Measurements from ENCODE around the gene JAK1. TPM values are rescaled to one million over a fixed set of nuclear protein-coding genes. Genes with fewer than 3 reads are reported as not detected.

JAK1 gene
- total and polyA plus RNA-seq, 2 experiments from 2014 or later: 90.8 to 124 TPM

GRCh38 chr1:64839261-64839660 lies 127.1 kb downstream of the JAK1 start:
- whole genome bisulfite sequencing, 2 experiments (ENCODE audit: low coverage in 1 of 2, low lambda C conversion rate in 2 of 2, missing lambda C conversion rate in 2 of 2): 93 to 96% methylated on average over 5 of the region's 5 CpGs

GRCh38 chr1:64838486-64838885 lies 127.9 kb downstream of the JAK1 start:
- H3K4me2 ChIP-seq (ENCODE audit: unreplicated experiment): no peak overlapping the region
- H3K4me1 ChIP-seq (ENCODE audit: insufficient read depth): peaks cover 20% of the 10 kb centered on the region

More at GRCh38 chr1:64839261-64839660, 127.1 kb downstream of the JAK1 start:
- Histone ChIP-seq H3K27ac (no peak overlapping the region), H3K79me2 (ENCODE audit: insufficient read depth) (no peaks in the 10 kb centered on the region), H3K4me1 (ENCODE audit: insufficient read depth) (peaks cover 17% of the 10 kb centered on the region), H3K9ac (no peak overlapping the region), H4K20me1 (ENCODE audit: insufficient read depth) (no peaks in the 10 kb centered on the region), H3K9me2 (ENCODE audit: insufficient read depth) (no peaks in the 10 kb centered on the region), H3F3A (ENCODE audit: insufficient read depth) (peaks cover 20% of the 10 kb centered on the region), H3K9me3 (ENCODE audit: low read depth) (no peaks in the 10 kb centered on the region), H3K36me3 (ENCODE audit: low read depth) (peaks cover 66% of the 10 kb centered on the region), H3K4me2 (ENCODE audit: unreplicated experiment) (no peak overlapping the region), H3K4me3 (no peak overlapping the region), H3K27me3 (replicated peaks; ENCODE audit: insufficient read depth) (no peaks in the 10 kb centered on the region), H2AFZ (no peak overlapping the region)
- no peak for DNase-seq
- in situ Hi-C loops (cut with MboI): no loop called here
- no peak for TF ChIP-seq EZH2phosphoT487 (IDR thresholded peaks at IDR 0.05; ENCODE audit: insufficient read depth, low read depth)
- TF ChIP-seq EZH2 (IDR thresholded peaks at IDR 0.05; ENCODE audit: insufficient read depth, poor library complexity, severe bottlenecking): no peak

GRCh38 chr1:64836802-64837201 lies 129.5 kb downstream of the JAK1 start:
- Histone ChIP-seq H3F3A (ENCODE audit: insufficient read depth) (peaks cover 20% of the 10 kb centered on the region), H3K4me2 (ENCODE audit: unreplicated experiment) (no peak overlapping the region), H3K27ac (no peak overlapping the region), H3K27me3 (replicated peaks; ENCODE audit: insufficient read depth) (no peaks in the 10 kb centered on the region), H3K4me1 (ENCODE audit: insufficient read depth) (peaks cover 16% of the 10 kb centered on the region), H3K36me3 (ENCODE audit: low read depth) (peaks cover 74% of the 10 kb centered on the region), H3K4me3 (no peak overlapping the region), H3K9me2 (ENCODE audit: insufficient read depth) (no peaks in the 10 kb centered on the region), H3K9me3 (ENCODE audit: low read depth) (no peaks in the 10 kb centered on the region), H4K20me1 (ENCODE audit: insufficient read depth) (no peaks in the 10 kb centered on the region), H3K9ac (no peak overlapping the region), H3K79me2 (ENCODE audit: insufficient read depth) (no peaks in the 10 kb centered on the region), H2AFZ (no peak overlapping the region)
- TF ChIP-seq EZH2 (IDR thresholded peaks at IDR 0.05; ENCODE audit: insufficient read depth, poor library complexity, severe bottlenecking) (no peak), EZH2phosphoT487 (IDR thresholded peaks at IDR 0.05; ENCODE audit: insufficient read depth, low read depth) (no peak)
- DNase-seq: no peak
- in situ Hi-C loops (cut with MboI): no loop called here
- 90 to 92% methylated on average over 8 of the region's 8 CpGs for WGBS, 2 experiments (ENCODE audit: low coverage in 1 of 2, low lambda C conversion rate in 2 of 2, missing lambda C conversion rate in 2 of 2)

More at GRCh38 chr1:64838486-64838885, 127.9 kb downstream of the JAK1 start:
- DNase-seq: no peak
- in situ Hi-C loops (cut with MboI): no loop called here
- H3K9ac ChIP-seq: no peak overlapping the region
- WGBS, 2 experiments (ENCODE audit: low coverage in 1 of 2, low lambda C conversion rate in 2 of 2, missing lambda C conversion rate in 2 of 2): 92 to 96% methylated on average over 7 of the region's 7 CpGs
- no peaks in the 10 kb centered on the region for H3K9me3 ChIP-seq (ENCODE audit: low read depth)
- H3K79me2 ChIP-seq (ENCODE audit: insufficient read depth): no peaks in the 10 kb centered on the region
- no peak overlapping the region for H3K27ac ChIP-seq
- no peaks in the 10 kb centered on the region for H4K20me1 ChIP-seq (ENCODE audit: insufficient read depth)
- no peak overlapping the region for H2AFZ ChIP-seq
- H3F3A ChIP-seq (ENCODE audit: insufficient read depth): peaks cover 20% of the 10 kb centered on the region
- H3K9me2 ChIP-seq (ENCODE audit: insufficient read depth): no peaks in the 10 kb centered on the region
- TF ChIP-seq EZH2 (IDR thresholded peaks at IDR 0.05; ENCODE audit: insufficient read depth, poor library complexity, severe bottlenecking) (no peak), EZH2phosphoT487 (IDR thresholded peaks at IDR 0.05; ENCODE audit: insufficient read depth, low read depth) (no peak)
- no peak overlapping the region for H3K4me3 ChIP-seq
- peaks cover 66% of the 10 kb centered on the region for H3K36me3 ChIP-seq (ENCODE audit: low read depth)
- no peaks in the 10 kb centered on the region for H3K27me3 ChIP-seq (replicated peaks; ENCODE audit: insufficient read depth)

- no peaks in the 10 kb centered on the region for H3K9me3 ChIP-seq (ENCODE audit: low read depth)
- no peaks in the 10 kb centered on the region for H4K20me1 ChIP-seq (ENCODE audit: insufficient read depth)
- peaks cover 24% of the 10 kb centered on the region for H3F3A ChIP-seq (ENCODE audit: insufficient read depth)
- no peaks in the 10 kb centered on the region for H3K27me3 ChIP-seq (replicated peaks; ENCODE audit: insufficient read depth)
- TF ChIP-seq EZH2 (IDR thresholded peaks at IDR 0.05; ENCODE audit: insufficient read depth, poor library complexity, severe bottlenecking): no peak
- TF ChIP-seq EZH2phosphoT487 (IDR thresholded peaks at IDR 0.05; ENCODE audit: insufficient read depth, low read depth): no peak
- DNase-seq: peak; percentile 86
- H3K9me2 ChIP-seq (ENCODE audit: insufficient read depth): no peaks in the 10 kb centered on the region
- no peak overlapping the region for H3K4me2 ChIP-seq (ENCODE audit: unreplicated experiment)
- no peaks in the 10 kb centered on the region for H3K79me2 ChIP-seq (ENCODE audit: insufficient read depth)
- no peak overlapping the region for H2AFZ ChIP-seq
- H3K36me3 ChIP-seq (ENCODE audit: low read depth): peaks cover 54% of the 10 kb centered on the region
- H3K4me3 ChIP-seq: no peak overlapping the region
- no peak overlapping the region for H3K9ac ChIP-seq
- in situ Hi-C loops (cut with MboI): no loop called here
- H3K4me1 ChIP-seq (ENCODE audit: insufficient read depth): peaks cover 14% of the 10 kb centered on the region
- peak overlapping the region; percentile 55 for H3K27ac ChIP-seq
These were observed 131.6 kb downstream of the JAK1 start for GRCh38 chr1:64834734-64835133.

Data from GM23248 (cell line).